ENCODE data around the gene IL18R1.

IL18R1 gene

GRCh38 chr2:102438111-102438510, 82.5 kb downstream of the IL18R1 start:
- no peak for DNase-seq (ENCODE audit: low spot score in 2 of 2)
- Histone ChIP-seq H3K4me3 (no peak overlapping the region), H3K27me3 (ENCODE audit: low read depth) (no peaks in the 10 kb centered on the region), H3K4me1 (no peaks in the 10 kb centered on the region), H3K9me3 (no peaks in the 10 kb centered on the region), H3K36me3 (replicated peaks) (no peaks in the 10 kb centered on the region)
- in situ Hi-C loops (cut with MboI; ENCODE audit: low sequenced_read_pairs), result loop anchor here (25.0 kb wide), 1 partner anchor 426 kb away; no protein-coding TSS in a partner anchor

- in situ Hi-C loops (cut with MboI; ENCODE audit: low sequenced_read_pairs), result loop anchor here (25.0 kb wide), 1 partner anchor 426 kb away; no protein-coding TSS in a partner anchor
- Histone ChIP-seq H3K4me3 (no peak overlapping the region), H3K27me3 (ENCODE audit: low read depth) (no peaks in the 10 kb centered on the region), H3K36me3 (replicated peaks) (no peaks in the 10 kb centered on the region), H3K4me1 (no peaks in the 10 kb centered on the region), H3K9me3 (no peaks in the 10 kb centered on the region)
- no peak for DNase-seq (ENCODE audit: low spot score in 2 of 2)
Measured at GRCh38 chr2:102438578-102438977, 83.0 kb downstream of the IL18R1 start.

GRCh38 chr2:102439065-102439695, 83.6 kb downstream of the IL18R1 start:
- in situ Hi-C loops (cut with MboI; ENCODE audit: low sequenced_read_pairs), result loop anchor here (25.0 kb wide), 1 partner anchor 427 kb away; no protein-coding TSS in a partner anchor
- no peaks in the 10 kb centered on the region for H3K4me1 ChIP-seq
- H3K27me3 ChIP-seq (ENCODE audit: low read depth), result no peaks in the 10 kb centered on the region
- DNase-seq (ENCODE audit: low spot score in 2 of 2), result no peak
- H3K36me3 ChIP-seq (replicated peaks), result no peaks in the 10 kb centered on the region
- no peak overlapping the region for H3K4me3 ChIP-seq
- H3K9me3 ChIP-seq, result no peaks in the 10 kb centered on the region

- DNase-seq (ENCODE audit: low spot score in 2 of 2), result peak in 1 of 2 experiments; percentile 3
- no peaks in the 10 kb centered on the region for H3K4me1 ChIP-seq
- H3K4me3 ChIP-seq, result no peak overlapping the region
- in situ Hi-C loops (cut with MboI; ENCODE audit: low sequenced_read_pairs), result loop anchor here (25.0 kb wide), 1 partner anchor 431 kb away; no protein-coding TSS in a partner anchor
- no peaks in the 10 kb centered on the region for H3K36me3 ChIP-seq (replicated peaks)
- H3K9me3 ChIP-seq, result no peaks in the 10 kb centered on the region
- H3K27me3 ChIP-seq (ENCODE audit: low read depth), result no peaks in the 10 kb centered on the region
Measured at GRCh38 chr2:102442967-102443828, 87.6 kb downstream of the IL18R1 start.

- Histone ChIP-seq H3K36me3 (replicated peaks) (no peaks in the 10 kb centered on the region), H3K27me3 (ENCODE audit: low read depth) (no peaks in the 10 kb centered on the region), H3K4me3 (no peak overlapping the region), H3K9me3 (no peaks in the 10 kb centered on the region), H3K4me1 (no peaks in the 10 kb centered on the region)
- in situ Hi-C loops (cut with MboI; ENCODE audit: low sequenced_read_pairs), result loop anchor here (25.0 kb wide), 1 partner anchor 432 kb away; no protein-coding TSS in a partner anchor
- DNase-seq (ENCODE audit: low spot score in 2 of 2), result no peak
Measured at GRCh38 chr2:102444233-102444632, 88.6 kb downstream of the IL18R1 start.

GRCh38 chr2:102446936-102447335, 91.3 kb downstream of the IL18R1 start:
- in situ Hi-C loops (cut with MboI; ENCODE audit: low sequenced_read_pairs), result loop anchor here (25.0 kb wide), 1 partner anchor 435 kb away; no protein-coding TSS in a partner anchor
- H3K9me3 ChIP-seq, result no peaks in the 10 kb centered on the region
- no peaks in the 10 kb centered on the region for H3K4me1 ChIP-seq
- H3K27me3 ChIP-seq (ENCODE audit: low read depth), result no peaks in the 10 kb centered on the region
- H3K36me3 ChIP-seq (replicated peaks), result no peaks in the 10 kb centered on the region
- DNase-seq (ENCODE audit: low spot score in 2 of 2), result no peak
- no peak overlapping the region for H3K4me3 ChIP-seq

Measured in HAP-1 (cell line).